Activated CD4-positive, alpha-beta T cell treated with anti-CD3 and anti-CD28 coated beads for 36 hours (primary cell): ENCODE data around the gene TCHP. TPM values are rescaled to one million over a fixed set of nuclear protein-coding genes. Genes with fewer than 3 reads are reported as not detected.
"Not testable (repeated sequence)": the region's sequence is repeated elsewhere in the genome, so short reads cannot be mapped to it uniquely, and the experiment has no call there.

Experiments
- ATAC-seq: fragments of 200-7000 bp; cut with Tn5 transposase; one replicate; pipeline ENCODE4 v1.10.0; 2021; ENCODE audit warnings: mild to moderate bottlenecking, moderate library complexity
- CTCF ChIA-PET: fragments of 350-600 bp; sonication (Branson Sonifier 250); formaldehyde crosslinking; loops from one replicate; lab custom pipeline; 2021; ENCODE audit warnings: antibody characterized with exemption; lab: Charles Lee
- POLR2A ChIA-PET: fragments of 350-600 bp; sonication (Branson Sonifier 250); formaldehyde crosslinking; loops from one replicate; lab custom pipeline; 2021; ENCODE audit warnings: antibody characterized with exemption, inconsistent platforms; lab: Charles Lee
- DNase-seq: peaks from one replicate; pipeline ENCODE4 v3.0.0-alpha.2; 2020
- H3K27ac Mint-ChIP-seq: one replicate; pipeline ENCODE4 v1.8.0; 2021; ENCODE audit warnings: mixed read lengths
- H3K27me3 Mint-ChIP-seq: one replicate; pipeline ENCODE4 v1.8.0; 2021; ENCODE audit warnings: mixed read lengths
- H3K36me3 Mint-ChIP-seq: one replicate; pipeline ENCODE4 v1.8.0; 2021; ENCODE audit warnings: low read depth, mixed read lengths
- H3K4me1 Mint-ChIP-seq: one replicate; pipeline ENCODE4 v1.8.0; 2021; ENCODE audit warnings: mixed read lengths
- H3K4me3 Mint-ChIP-seq: one replicate; pipeline ENCODE4 v1.8.0; 2021; ENCODE audit warnings: mild to moderate bottlenecking, moderate library complexity, mixed read lengths
- H3K9me3 Mint-ChIP-seq: one replicate; pipeline ENCODE4 v1.8.0; 2021; ENCODE audit warnings: low read depth, mixed read lengths
- intact Hi-C, 2 experiments: fragments of 100-400 bp; cut with DNase I in 1 of 2; cut with micrococcal nuclease in 1 of 2; formaldehyde crosslinking; loops; one replicate each; pipeline versions ENCODE4 v1.14.2 to v1.15.1; 2022 to 2024; cut with DNase I, micrococcal nuclease
- total RNA-seq, 2 experiments: library from RNA; stranded (reverse); gene quantifications; one replicate each; pipeline ENCODE4 v1.2.3, GENCODE V29; 2021

Gene TCHP
- total RNA-seq, 2 experiments from 2014 or later, result 15.1 to 16.1 TPM

DNA sequence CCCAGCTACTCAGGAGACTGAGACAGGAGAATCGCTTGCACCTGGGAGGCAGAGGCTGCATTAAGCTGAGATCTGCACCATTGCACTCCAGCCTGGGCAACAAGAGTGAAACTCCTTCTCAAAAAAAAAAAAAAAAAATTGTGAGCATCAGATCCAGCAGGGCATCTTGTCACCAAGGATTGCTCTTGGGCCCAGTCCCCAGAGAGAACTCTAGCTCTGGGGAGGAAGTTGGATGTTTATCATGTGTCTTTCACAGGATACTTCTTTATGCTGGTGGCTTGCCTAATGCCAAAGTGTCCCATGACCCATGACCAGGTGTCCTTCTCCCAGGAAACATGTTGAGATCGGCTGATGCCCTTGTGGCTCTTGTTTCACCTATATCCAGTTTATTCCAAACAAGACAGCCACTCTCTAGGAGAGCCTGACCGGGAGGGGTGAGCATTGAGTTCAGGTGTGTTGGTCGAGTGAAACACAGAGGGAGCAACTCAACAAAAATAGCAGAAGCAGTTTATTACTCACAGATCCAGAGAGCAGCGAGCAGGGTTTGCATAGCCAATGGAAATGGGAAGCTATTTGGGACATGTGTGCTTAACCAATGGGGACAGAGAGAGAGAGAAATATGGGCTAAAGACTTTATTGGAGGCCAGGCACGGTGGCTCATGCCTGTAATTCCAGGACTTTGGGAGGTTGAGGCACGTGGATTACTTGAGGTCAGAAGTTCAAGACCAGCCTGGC is 6.6 kb upstream of the TCHP start:
- intact Hi-C loops, result no loop called here
- ChIA-PET POLR2A (interaction anchor here (0.7 kb wide), 1 partner anchor 16 kb away, joined by 4 read pairs; no protein-coding TSS in a partner anchor), CTCF (interaction anchor here (1.4 kb wide), 1 partner anchor 12 kb away, joined by 5 read pairs; no protein-coding TSS in a partner anchor)
- DNase-seq (no peak), ATAC-seq (no peak)
- no peaks in the 10 kb centered on the region for H3K36me3 Mint-ChIP-seq
- H3K27me3 Mint-ChIP-seq, result no peaks in the 10 kb centered on the region
- peaks cover 17% of the 10 kb centered on the region for H3K4me1 Mint-ChIP-seq
- H3K27ac Mint-ChIP-seq, result no peak overlapping the region
- no peak overlapping the region for H3K4me3 Mint-ChIP-seq
- no peaks in the 10 kb centered on the region for H3K9me3 Mint-ChIP-seq

DNA sequence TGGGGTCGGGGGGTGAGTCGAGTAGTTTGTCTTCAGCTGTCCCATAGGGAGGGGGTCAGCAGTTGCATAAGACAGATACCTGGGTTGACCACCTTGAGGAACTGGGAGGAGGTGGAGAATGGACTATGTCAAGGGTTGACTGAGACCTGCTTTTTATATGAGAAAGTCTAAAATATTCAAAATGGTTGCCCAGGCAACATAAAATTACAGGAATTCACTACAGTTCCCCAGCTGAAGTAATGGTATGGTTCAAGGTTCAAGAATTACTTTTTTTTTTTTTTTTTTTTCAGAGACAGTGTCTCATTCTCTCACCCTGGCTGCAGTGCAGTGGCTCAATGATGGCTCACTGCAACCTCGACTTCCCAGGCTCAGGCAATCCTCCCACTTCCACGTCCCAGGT is 5.1 kb upstream of the TCHP start:
- H3K27ac Mint-ChIP-seq, result no peak overlapping the region
- no peaks in the 10 kb centered on the region for H3K9me3 Mint-ChIP-seq
- peaks cover 6% of the 10 kb centered on the region for H3K4me1 Mint-ChIP-seq
- H3K4me3 Mint-ChIP-seq, result no peak overlapping the region
- ChIA-PET CTCF (no interaction called here), POLR2A (no interaction called here)
- intact Hi-C loops, result no loop called here
- H3K36me3 Mint-ChIP-seq, result no peaks in the 10 kb centered on the region
- H3K27me3 Mint-ChIP-seq, result no peaks in the 10 kb centered on the region
- ATAC-seq, result no peak
- DNase-seq, result no peak

DNA sequence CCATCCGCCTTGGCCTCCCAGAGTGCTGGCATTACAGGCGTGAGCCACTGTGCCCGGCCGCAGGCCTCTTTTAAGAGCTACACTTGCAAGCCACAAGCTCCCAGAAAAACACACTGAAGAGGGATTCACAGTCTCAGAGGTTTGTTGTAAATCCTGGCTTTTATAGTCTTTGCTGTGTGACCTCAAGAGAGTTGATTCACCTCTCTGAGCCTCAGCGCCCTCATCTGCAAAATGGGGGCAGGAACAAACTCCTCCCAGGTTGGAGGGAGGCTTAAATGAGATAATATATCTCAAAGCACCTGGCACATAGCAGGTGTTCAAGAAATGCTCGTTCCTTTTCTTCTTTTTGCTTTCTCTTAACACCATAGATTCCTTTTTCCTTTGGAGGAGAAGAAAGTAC is 3.9 kb upstream of the TCHP start:
- H3K27me3 Mint-ChIP-seq, result no peaks in the 10 kb centered on the region
- no peaks in the 10 kb centered on the region for H3K36me3 Mint-ChIP-seq
- ChIA-PET POLR2A (no interaction called here), CTCF (no interaction called here)
- no peak for ATAC-seq
- no peak overlapping the region for H3K4me3 Mint-ChIP-seq
- no peak overlapping the region for H3K27ac Mint-ChIP-seq
- H3K4me1 Mint-ChIP-seq, result peaks cover 14% of the 10 kb centered on the region
- intact Hi-C loops, result no loop called here
- no peak for DNase-seq
- no peaks in the 10 kb centered on the region for H3K9me3 Mint-ChIP-seq

DNA sequence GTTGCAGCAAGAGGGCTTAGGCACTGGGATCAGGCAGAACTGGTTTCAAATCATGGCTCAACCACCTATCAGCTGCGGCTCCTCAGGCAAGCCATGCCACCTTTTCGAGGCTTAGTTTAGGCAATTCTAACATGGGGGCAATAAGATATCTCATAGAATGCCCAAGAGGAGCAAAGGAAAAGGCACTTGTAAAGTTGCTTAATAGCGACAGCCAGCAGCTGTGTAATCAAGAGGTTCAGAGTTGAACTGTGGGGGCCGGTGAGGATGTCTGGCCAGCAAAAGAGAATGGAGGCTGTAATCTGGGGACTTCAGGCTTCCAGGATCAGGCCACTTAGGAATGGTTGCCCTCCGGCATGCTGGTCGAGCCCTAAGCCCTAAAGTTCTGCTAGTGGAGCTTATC is 3.0 kb upstream of the TCHP start:
- intact Hi-C loops, result no loop called here
- ChIA-PET POLR2A (no interaction called here), CTCF (interaction anchor here (0.7 kb wide), 1 partner anchor 52 kb away, joined by 4 read pairs; no protein-coding TSS in a partner anchor)
- H3K36me3 Mint-ChIP-seq, result no peaks in the 10 kb centered on the region
- no peak overlapping the region for H3K27ac Mint-ChIP-seq
- DNase-seq, result no peak
- no peaks in the 10 kb centered on the region for H3K27me3 Mint-ChIP-seq
- no peaks in the 10 kb centered on the region for H3K9me3 Mint-ChIP-seq
- H3K4me1 Mint-ChIP-seq, result peaks cover 22% of the 10 kb centered on the region
- H3K4me3 Mint-ChIP-seq, result no peak overlapping the region
- no peak for ATAC-seq

DNA sequence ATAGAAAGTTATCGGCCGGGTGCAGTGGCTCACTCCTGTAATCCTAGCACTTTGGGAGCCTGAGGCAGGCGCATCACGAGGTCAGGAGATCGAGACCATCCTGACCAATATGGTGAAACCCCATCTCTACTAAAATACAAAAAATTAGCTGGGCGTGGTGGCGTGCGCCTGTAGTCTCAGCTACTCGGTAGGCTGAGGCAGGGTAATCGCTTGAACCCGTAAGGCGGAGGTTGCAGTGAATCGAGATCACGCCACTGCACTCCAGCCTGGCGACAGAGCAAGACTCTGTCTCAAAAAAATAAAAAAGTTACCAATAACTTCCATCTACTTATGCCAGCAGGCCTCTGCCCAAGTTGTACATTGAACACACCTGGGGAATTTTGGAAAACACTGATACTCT is 729 bp upstream of the TCHP start:
- H3K9me3 Mint-ChIP-seq, DNase-seq, ATAC-seq, POLR2A ChIA-PET, intact Hi-C loops, H3K36me3 Mint-ChIP-seq, H3K27me3 Mint-ChIP-seq: not testable (repeated sequence)
- H3K4me3 Mint-ChIP-seq, result peak overlapping the region; percentile 92
- peak overlapping the region; percentile 100 for H3K27ac Mint-ChIP-seq
- H3K4me1 Mint-ChIP-seq, result peaks cover 25% of the 10 kb centered on the region
- CTCF ChIA-PET, result interaction anchor here (1.7 to 1.8 kb wide), 2 partner anchors 10 to 53 kb away, joined by 4 to 5 read pairs; no protein-coding TSS in a partner anchor

DNA sequence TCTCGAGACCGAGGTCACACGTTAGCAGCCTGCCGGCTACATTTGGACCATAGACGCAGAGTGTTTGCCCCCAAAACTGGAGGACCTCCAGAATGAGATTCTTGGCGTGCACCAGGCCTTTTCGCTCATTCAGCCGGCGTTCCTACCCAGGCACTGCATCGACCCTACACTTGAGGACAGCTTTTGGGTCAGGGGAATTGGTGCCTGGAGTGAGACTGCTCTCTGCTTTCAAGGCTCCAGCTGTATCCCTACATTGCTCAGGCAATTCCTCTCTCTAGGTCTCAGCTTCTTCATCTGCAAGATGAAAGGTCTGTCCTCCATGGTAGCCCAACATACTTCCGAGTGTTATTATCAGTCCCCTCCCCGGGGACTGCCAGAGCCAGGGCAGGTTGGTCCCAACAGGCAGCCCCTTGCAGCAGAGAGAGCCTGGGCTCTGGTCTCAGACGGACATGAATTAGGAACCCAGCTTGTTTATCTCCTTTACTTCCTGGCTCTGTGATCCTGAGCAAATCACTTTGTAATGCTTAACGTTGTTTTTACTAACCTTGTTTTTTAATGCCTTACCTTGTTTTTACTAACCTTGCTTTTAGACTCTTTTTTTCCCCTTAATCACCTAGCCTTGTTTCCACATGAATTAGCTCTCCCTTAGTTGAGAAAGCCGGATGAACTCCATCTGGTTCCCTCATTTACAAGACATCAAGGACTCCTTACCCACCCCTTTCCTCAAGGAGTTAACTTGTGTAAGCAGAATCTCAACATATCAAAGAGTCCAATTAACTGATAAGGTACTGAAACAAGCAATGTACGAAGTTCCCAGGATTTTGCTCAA is 892 bp downstream of the TCHP start:
- intact Hi-C loops, result loop anchor here (1.0 to 2.0 kb wide), 2 partner anchors 21 to 48 kb away; partner anchors contain the start of gene GLTP (in 2 of the 2)
- H3K27me3 Mint-ChIP-seq, result no peaks in the 10 kb centered on the region
- H3K36me3 Mint-ChIP-seq, result peaks cover 19% of the 10 kb centered on the region
- CTCF ChIA-PET, result interaction anchor here (0.7 to 1.8 kb wide), 8 partner anchors 10 to 530 kb away, joined by 3 to 7 read pairs (median 3); no protein-coding TSS in a partner anchor
- ATAC-seq, result peak; percentile 19
- peak; percentile 15 for DNase-seq
- H3K9me3 Mint-ChIP-seq, result no peaks in the 10 kb centered on the region
- POLR2A ChIA-PET, result interaction anchor here (0.6 to 0.9 kb wide), 2 partner anchors 96 to 104 kb away, joined by 3 read pairs; no protein-coding TSS in a partner anchor
- peak overlapping the region; percentile 100 for H3K27ac Mint-ChIP-seq
- peak overlapping the region; percentile 92 for H3K4me3 Mint-ChIP-seq
- peaks cover 25% of the 10 kb centered on the region for H3K4me1 Mint-ChIP-seq

DNA sequence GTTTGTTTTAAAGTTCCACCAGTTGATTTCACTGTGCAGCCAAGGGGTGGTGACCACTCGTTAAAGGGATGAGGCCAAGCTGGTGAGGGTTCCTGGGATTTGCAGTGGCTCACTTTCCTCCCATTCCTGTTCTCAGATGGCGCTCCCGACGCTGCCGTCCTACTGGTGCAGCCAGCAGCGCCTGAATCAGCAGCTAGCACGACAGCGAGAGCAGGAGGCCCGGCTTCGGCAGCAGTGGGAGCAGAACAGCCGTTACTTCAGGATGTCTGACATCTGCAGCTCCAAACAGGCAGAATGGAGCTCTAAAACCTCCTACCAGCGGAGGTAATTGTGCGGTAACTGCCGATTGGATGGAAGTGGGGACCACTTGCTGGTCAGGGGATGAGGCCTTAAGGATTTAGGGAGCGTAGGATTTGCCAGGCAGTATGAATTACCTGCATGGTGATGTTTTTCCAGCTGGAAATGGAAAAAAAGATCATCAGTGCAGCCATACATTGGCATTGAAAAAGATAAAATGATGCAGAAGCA is 2.9 kb downstream of the TCHP start:
- Mint-ChIP-seq H3K36me3 (peaks cover 34% of the 10 kb centered on the region), H3K27ac (no peak overlapping the region), H3K4me1 (peaks cover 23% of the 10 kb centered on the region), H3K9me3 (no peaks in the 10 kb centered on the region), H3K27me3 (no peaks in the 10 kb centered on the region), H3K4me3 (no peak overlapping the region)
- ChIA-PET POLR2A (interaction anchor here (0.6 kb wide), 1 partner anchor 14 kb away, joined by 3 read pairs; no protein-coding TSS in a partner anchor), CTCF (interaction anchor here (0.7 to 1.1 kb wide), 4 partner anchors 16 to 304 kb away, joined by 3 to 6 read pairs (median 3); no protein-coding TSS in a partner anchor)
- DNase-seq (no peak), ATAC-seq (no peak)
- intact Hi-C loops, result no loop called here

DNA sequence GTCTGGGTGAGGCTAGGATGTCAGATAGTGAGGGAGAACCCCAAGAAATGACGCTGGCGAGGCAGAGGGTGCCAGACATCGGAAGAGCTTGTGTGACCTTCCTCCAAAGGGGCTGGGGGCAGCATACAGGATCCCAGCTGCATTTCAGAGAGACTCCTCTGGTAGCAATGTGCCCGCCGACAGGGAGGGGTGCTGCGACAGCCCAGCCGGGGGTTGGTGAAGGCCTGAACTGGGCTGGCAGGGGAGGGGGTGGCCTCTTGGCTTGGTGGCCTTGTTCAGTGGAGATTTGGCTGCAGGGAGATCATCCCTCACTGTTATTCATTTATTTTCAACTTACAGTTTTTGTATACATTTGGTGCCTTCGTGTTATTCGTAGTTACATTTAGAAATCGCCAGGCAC is 5.2 kb downstream of the TCHP start:
- Mint-ChIP-seq H3K9me3 (no peaks in the 10 kb centered on the region), H3K4me3 (no peak overlapping the region), H3K36me3 (peaks cover 48% of the 10 kb centered on the region), H3K27ac (no peak overlapping the region), H3K4me1 (peaks cover 17% of the 10 kb centered on the region), H3K27me3 (no peaks in the 10 kb centered on the region)
- ChIA-PET CTCF (no interaction called here), POLR2A (no interaction called here)
- intact Hi-C loops, result no loop called here
- DNase-seq (no peak), ATAC-seq (no peak)

DNA sequence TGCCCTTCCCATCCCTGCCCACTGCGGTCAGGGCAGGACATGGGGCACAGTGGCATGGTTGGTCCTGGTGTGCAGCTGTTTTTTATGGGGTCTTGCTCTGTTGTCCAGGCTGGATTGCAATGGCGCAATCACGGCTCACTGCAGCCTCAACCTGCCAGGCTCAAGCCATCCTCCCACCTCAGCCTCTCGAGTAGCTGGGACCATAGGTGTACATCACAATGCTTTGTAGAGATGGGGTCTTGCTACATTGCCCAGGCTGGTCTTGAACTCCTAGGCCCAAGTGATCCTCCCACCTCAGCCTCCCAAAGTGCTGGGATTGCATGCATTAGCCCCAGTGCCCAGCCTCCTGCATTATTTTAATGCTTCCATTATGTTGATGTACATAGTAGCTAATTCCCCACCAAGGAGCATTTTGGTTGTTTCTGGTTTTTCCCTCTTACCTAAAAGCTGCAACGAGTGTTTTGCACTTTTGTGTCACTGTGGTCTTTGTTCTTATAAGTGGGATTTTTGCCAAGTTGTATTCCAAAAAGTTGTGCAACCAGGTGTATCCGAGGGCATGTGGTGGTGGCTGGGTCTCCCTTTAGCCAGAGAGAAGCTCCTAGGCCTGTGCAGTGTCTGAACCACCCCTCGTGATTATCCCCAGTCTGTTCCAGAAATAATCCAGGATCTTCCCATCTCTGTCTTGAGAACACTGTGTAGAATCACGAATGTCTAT is 10.3 kb downstream of the TCHP start:
- Mint-ChIP-seq H3K36me3 (peaks cover 54% of the 10 kb centered on the region), H3K27ac (no peak overlapping the region), H3K27me3 (no peaks in the 10 kb centered on the region), H3K4me1 (no peaks in the 10 kb centered on the region), H3K4me3 (no peak overlapping the region), H3K9me3 (no peaks in the 10 kb centered on the region)
- no peak for ATAC-seq
- DNase-seq, result no peak
- CTCF ChIA-PET, result interaction anchor here (0.6 to 1.9 kb wide), 4 partner anchors 10 to 1878 kb away, joined by 3 to 7 read pairs (median 4); partner anchors contain the start of gene TCHP
- POLR2A ChIA-PET, result interaction anchor here (0.5 kb wide), 1 partner anchor 17 kb away, joined by 4 read pairs; no protein-coding TSS in a partner anchor
- intact Hi-C loops, result no loop called here

DNA sequence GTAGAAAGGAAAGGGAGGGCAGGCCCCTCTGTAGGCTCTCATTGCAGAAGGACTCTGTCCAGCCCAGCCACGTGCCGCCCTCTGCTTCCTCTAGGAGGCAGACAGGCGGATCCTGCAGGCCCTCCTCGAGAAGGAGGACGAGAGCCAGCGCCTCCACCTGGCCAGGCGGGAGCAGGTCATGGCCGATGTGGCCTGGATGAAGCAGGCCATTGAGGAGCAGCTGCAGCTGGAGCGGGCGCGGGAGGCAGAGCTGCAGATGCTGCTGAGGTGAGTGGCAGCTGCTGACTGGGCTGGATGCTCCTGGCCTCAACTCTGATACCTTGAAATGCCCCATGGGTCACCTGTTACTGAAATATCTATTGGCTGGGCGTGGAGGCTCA is 10.9 kb downstream of the TCHP start:
- Mint-ChIP-seq H3K9me3 (no peaks in the 10 kb centered on the region), H3K36me3 (peaks cover 55% of the 10 kb centered on the region), H3K4me1 (no peaks in the 10 kb centered on the region), H3K27me3 (no peaks in the 10 kb centered on the region), H3K4me3 (no peak overlapping the region), H3K27ac (no peak overlapping the region)
- intact Hi-C loops, result no loop called here
- POLR2A ChIA-PET, result no interaction called here
- CTCF ChIA-PET, result interaction anchor here (0.7 to 1.9 kb wide), 3 partner anchors 10 to 395 kb away, joined by 4 to 7 read pairs (median 4); partner anchors contain the start of gene TCHP
- ATAC-seq (peak; percentile 78), DNase-seq (peak; percentile 58)
